Measurements from ENCODE around the gene PPM1A.

GRCh38 chr14:60241091-60241490 is 7.9 kb upstream of the PPM1A start:
- no peak for TF ChIP-seq EZH2 (IDR thresholded peaks at IDR 0.05; ENCODE audit: low read depth, low read length, severe bottlenecking)
- TF ChIP-seq JUN (IDR thresholded peaks at IDR 0.05; ENCODE audit: low read depth, low read length), result no peak
- no peak for TF ChIP-seq CTCF (IDR thresholded peaks at IDR 0.05; ENCODE audit: control extremely low read depth in 1 of 3, insufficient read depth in 1 of 3, low read depth in 1 of 3, low read length in 3 of 3)
- no peak for TF ChIP-seq MAFK (IDR thresholded peaks at IDR 0.05; ENCODE audit: low read depth, low read length)

Measured in H1 (cell line).